GM10248 (cell line): ENCODE data around the gene PLXNB3.

ENCODE experiments used
- CTCF ChIA-PET: fragments of 300-600 bp; sonication (Branson Sonifier 250); formaldehyde crosslinking; extraction: SDS; loops from one replicate; lab custom pipeline; 2021; ENCODE audit warnings: antibody characterized with exemption; lab: Yijun Ruan, JAX
- POLR2A ChIA-PET: fragments of 350-650 bp; sonication (Branson Sonifier 250); formaldehyde crosslinking; extraction: SDS; loops from one replicate; lab custom pipeline; 2020; ENCODE audit warnings: antibody characterized with exemption; lab: Yijun Ruan, JAX
- DNase-seq: peaks from one replicate; pipeline ENCODE4 v3.0.0; 2012; ENCODE audit errors: extremely low spot score
- CTCF ChIP-seq: IDR thresholded peaks from 2 replicates; pipeline ENCODE4 v1.5.1; 2012; ENCODE audit warnings: mild to moderate bottlenecking, low read depth; ENCODE audit errors: extremely low read depth, missing control alignments, control extremely low read depth

PLXNB3 gene

GRCh38 chrX:153762626-153763173 is 1.3 kb upstream of the PLXNB3 start:
- ChIA-PET CTCF (interaction anchor here (1.3 to 3.1 kb wide), 6 partner anchors 9 to 191 kb away, joined by 3 to 22 read pairs (median 6); partner anchors contain the start of gene RENBP), POLR2A (no interaction called here)

GRCh38 chrX:153763298-153763932 is 634 bp upstream of the PLXNB3 start:
- CTCF ChIA-PET = interaction anchor here (0.7 to 3.1 kb wide), 11 partner anchors 8 to 205 kb away, joined by 3 to 22 read pairs (median 3); partner anchors contain the start of gene RENBP
- TF ChIP-seq CTCF = no peak
- DNase-seq = no peak
- POLR2A ChIA-PET = no interaction called here

More at GRCh38 chrX:153762626-153763173, 1.3 kb upstream of the PLXNB3 start:
- no peak for DNase-seq
- TF ChIP-seq CTCF = no peak

DNA sequence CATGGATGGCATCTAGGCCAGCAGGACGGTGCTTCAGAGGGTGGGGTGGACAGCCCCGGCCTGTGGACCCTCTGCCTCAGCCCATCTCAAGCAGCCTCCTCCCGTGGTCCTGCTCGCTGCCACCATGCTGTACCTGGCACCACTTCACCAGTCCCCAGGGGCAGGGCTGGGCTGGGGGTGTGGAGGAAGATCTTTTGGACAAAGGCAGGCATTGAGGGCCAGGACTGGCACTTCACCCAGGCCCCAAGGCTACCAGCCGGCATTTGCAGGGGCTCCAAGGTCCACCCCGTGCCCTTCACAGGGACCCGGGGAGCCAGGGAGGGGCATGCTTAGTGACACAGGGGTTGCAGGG is 713 bp downstream of the PLXNB3 start:
- no peak for DNase-seq
- ChIA-PET POLR2A (no interaction called here), CTCF (interaction anchor here (0.7 to 3.1 kb wide), 3 partner anchors 141 to 186 kb away, joined by 3 to 22 read pairs (median 3); partner anchors contain the start of gene RENBP)
- no peak for TF ChIP-seq CTCF

GRCh38 chrX:153765138-153766079 is 1.4 kb downstream of the PLXNB3 start:
- no peak for DNase-seq
- ChIA-PET POLR2A (no interaction called here), CTCF (interaction anchor here (1.0 kb wide), 2 partner anchors 186 to 188 kb away, joined by 3 read pairs; no protein-coding TSS in a partner anchor)
- no peak for TF ChIP-seq CTCF

- no peak for TF ChIP-seq CTCF
- ChIA-PET CTCF (interaction anchor here (1.0 kb wide), 2 partner anchors 12 to 187 kb away, joined by 3 read pairs; no protein-coding TSS in a partner anchor), POLR2A (no interaction called here)
- DNase-seq = no peak
These were observed 2.2 kb downstream of the PLXNB3 start for GRCh38 chrX:153766098-153766817.
